Measurements from ENCODE around the gene NEURL4.

DNA sequence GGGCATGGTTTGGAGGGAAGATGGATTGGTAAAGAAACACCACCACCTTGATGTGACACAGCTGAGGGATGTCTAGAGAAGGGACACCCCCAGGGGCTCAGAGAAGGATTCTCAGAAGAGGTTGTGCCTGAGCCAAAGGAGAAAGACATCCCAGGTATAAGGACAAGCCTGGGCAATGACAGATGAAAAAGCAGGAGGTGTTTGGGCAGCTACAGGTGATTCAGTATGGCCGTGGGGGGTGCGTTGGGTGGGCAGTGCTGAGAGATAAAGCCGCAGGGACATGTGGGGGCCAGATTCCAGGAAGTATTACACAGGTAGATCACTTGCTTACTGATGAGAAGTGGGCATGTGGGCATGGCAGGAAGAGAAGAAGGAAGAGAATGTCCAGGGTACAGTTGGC lies 32.8 kb upstream of the NEURL4 start:
- no peak for TF ChIP-seq POLR2A (IDR thresholded peaks at IDR 0.05)
- TF ChIP-seq, protein P1, sequence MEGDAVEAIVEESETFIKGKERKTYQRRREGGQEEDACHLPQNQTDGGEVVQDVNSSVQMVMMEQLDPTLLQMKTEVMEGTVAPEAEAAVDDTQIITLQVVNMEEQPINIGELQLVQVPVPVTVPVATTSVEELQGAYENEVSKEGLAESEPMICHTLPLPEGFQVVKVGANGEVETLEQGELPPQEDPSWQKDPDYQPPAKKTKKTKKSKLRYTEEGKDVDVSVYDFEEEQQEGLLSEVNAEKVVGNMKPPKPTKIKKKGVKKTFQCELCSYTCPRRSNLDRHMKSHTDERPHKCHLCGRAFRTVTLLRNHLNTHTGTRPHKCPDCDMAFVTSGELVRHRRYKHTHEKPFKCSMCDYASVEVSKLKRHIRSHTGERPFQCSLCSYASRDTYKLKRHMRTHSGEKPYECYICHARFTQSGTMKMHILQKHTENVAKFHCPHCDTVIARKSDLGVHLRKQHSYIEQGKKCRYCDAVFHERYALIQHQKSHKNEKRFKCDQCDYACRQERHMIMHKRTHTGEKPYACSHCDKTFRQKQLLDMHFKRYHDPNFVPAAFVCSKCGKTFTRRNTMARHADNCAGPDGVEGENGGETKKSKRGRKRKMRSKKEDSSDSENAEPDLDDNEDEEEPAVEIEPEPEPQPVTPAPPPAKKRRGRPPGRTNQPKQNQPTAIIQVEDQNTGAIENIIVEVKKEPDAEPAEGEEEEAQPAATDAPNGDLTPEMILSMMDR (IDR thresholded peaks at IDR 0.05), result no peak

All from prostate gland (tissue), 2 donors.